ENCODE data around the gene GAPVD1. TPM values are rescaled to one million over a fixed set of nuclear protein-coding genes. Genes with fewer than 3 reads are reported as not detected.

The GAPVD1 gene
- total and polyA plus RNA-seq, 12 donors: 6.9 to 40.0 (median 34.5) TPM

DNA sequence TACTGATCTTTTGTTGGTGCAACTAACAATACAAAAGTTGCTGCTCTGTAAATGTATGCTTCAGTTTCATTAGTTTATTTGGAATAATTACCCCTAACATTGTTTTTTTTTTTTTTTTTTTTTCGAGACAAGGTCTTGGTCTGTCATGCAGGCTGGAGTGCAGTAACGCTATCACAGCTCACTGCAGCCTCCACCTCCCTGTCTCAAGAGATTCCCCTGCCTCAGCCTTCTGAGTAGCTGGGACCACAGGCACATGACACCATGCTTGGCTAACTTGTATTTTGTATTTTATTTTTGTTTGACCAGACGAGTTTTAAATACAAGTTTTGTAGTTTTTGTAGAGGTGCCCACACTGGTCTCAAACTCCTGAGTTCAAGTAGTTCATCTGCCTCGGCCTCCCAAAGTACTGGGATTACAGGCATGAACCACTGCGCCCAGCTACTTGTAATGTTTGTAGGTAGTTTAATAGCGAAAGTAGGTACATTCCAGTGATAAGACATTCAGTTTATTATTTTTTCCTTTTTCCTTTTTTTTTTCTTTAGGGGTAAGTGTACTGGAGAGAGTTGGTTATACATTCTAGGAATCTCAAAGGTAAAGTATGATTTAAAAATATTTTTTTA is 6.9 kb downstream of the GAPVD1 start:
- intact Hi-C loops (cut with DNase I): no loop called here
- H3K27ac ChIP-seq: peak overlapping the region in 2 of 10 donors; percentile 8 to 12
- no peaks in the 10 kb centered on the region for H3K9me3 ChIP-seq
- peak in 1 of 8 donors; percentile 44 for ATAC-seq
- TF ChIP-seq, protein P1, sequence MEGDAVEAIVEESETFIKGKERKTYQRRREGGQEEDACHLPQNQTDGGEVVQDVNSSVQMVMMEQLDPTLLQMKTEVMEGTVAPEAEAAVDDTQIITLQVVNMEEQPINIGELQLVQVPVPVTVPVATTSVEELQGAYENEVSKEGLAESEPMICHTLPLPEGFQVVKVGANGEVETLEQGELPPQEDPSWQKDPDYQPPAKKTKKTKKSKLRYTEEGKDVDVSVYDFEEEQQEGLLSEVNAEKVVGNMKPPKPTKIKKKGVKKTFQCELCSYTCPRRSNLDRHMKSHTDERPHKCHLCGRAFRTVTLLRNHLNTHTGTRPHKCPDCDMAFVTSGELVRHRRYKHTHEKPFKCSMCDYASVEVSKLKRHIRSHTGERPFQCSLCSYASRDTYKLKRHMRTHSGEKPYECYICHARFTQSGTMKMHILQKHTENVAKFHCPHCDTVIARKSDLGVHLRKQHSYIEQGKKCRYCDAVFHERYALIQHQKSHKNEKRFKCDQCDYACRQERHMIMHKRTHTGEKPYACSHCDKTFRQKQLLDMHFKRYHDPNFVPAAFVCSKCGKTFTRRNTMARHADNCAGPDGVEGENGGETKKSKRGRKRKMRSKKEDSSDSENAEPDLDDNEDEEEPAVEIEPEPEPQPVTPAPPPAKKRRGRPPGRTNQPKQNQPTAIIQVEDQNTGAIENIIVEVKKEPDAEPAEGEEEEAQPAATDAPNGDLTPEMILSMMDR (IDR thresholded peaks at IDR 0.05): no peak
- no peak overlapping the region for H3K4me3 ChIP-seq
- peaks cover 0 to 43% (median 0%) of the 10 kb centered on the region in 9 donors for H3K36me3 ChIP-seq
- DNase-seq: no peak
- H3K4me1 ChIP-seq: peaks cover 0 to 48% (median 30%) of the 10 kb centered on the region in 9 donors
- no peaks in the 10 kb centered on the region for H3K27me3 ChIP-seq
- WGBS, 2 donors: 63 to 65% methylated on average over 6 of the region's 6 CpGs

DNA sequence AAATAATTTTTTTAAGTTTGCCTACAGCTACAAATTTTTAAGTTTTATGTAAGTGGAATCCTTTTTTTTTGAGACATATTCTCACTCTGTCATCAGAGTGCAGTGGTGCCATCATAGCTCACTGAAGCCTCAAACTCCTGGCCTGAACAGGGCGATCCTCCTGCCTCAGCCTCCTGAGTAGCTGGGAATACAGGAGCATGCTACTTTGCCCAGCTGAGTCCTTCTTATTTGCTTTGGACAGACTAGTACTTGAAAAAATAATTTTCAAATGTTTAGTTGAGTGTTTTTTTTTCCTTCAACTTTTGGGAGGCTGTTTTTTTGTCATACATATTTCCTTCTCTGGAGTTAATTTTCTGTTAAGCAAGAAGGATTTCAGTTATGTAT is 7.4 kb downstream of the GAPVD1 start:
- H3K4me3 ChIP-seq: no peak overlapping the region
- H3K27ac ChIP-seq: peak overlapping the region in 1 of 10 donors; percentile 12
- H3K36me3 ChIP-seq: peaks cover 0 to 38% (median 0%) of the 10 kb centered on the region in 9 donors
- no peak for DNase-seq
- H3K27me3 ChIP-seq: no peaks in the 10 kb centered on the region
- intact Hi-C loops (cut with DNase I): no loop called here
- H3K9me3 ChIP-seq: no peaks in the 10 kb centered on the region
- ATAC-seq: no peak
- H3K4me1 ChIP-seq: peaks cover 0 to 48% (median 27%) of the 10 kb centered on the region in 9 donors
- TF ChIP-seq, protein P1 (IDR thresholded peaks at IDR 0.05): no peak
- WGBS, 2 donors: 97 to 100% methylated on average over 1 of the region's 1 CpG

DNA sequence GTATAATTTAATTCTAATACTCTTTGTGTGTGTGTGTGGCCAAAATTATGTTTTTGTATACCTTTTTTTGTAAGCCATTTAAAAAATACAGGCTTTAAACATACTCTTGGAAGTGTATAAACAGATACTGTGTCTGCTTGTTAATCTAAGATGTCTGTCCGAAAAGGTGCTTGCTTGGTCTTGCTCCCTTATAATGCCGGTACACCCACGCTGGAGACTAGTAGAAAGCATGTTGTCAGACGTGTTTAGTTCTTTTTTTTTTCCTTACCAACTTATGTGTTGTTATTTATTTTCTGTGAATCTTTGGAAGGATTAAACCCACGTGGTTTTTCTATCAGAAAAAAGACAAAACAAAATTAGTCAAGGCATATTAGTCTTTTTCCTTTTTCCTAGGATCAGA is 9.5 kb downstream of the GAPVD1 start:
- WGBS, 2 donors: 78 to 82% methylated on average over 5 of the region's 5 CpGs
- Histone ChIP-seq H3K9me3 (no peaks in the 10 kb centered on the region), H3K27ac (no peak overlapping the region), H3K27me3 (no peaks in the 10 kb centered on the region), H3K4me1 (peaks cover 0 to 40% (median 23%) of the 10 kb centered on the region in 9 donors), H3K4me3 (no peak overlapping the region), H3K36me3 (peaks cover 0 to 42% (median 0%) of the 10 kb centered on the region in 9 donors)
- ATAC-seq: no peak
- DNase-seq: no peak
- intact Hi-C loops (cut with DNase I): no loop called here
- TF ChIP-seq, protein P1 (IDR thresholded peaks at IDR 0.05): no peak

DNA sequence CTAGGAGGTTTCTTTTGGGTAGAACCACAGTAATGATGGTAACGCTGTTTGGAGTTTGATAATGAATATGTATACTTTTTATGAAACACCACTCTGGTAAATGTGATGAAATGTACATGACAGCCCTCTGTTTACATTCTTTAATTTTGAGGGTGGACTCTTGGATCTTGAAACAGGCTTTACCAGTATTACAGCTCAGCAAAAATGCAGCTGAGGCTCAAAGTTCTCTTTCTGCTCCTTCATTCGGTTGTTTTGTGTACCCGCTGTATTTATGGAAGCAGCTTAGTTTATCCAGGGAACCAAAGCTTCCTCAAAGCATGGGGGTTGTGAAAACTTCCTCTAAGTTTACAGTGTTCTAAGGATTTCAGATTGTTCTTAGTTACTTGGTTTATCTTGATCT is 11.1 kb downstream of the GAPVD1 start:
- peaks cover 0 to 48% (median 28%) of the 10 kb centered on the region in 9 donors for H3K4me1 ChIP-seq
- intact Hi-C loops (cut with DNase I): no loop called here
- no peak overlapping the region for H3K4me3 ChIP-seq

More for the DNA sequence above, 11.1 kb downstream of the GAPVD1 start:
- DNase-seq (no peak), ATAC-seq (peak in 3 of 8 donors; percentile 31 to 49 (median 46))
- peak overlapping the region in 1 of 10 donors; percentile 39 for H3K27ac ChIP-seq
- WGBS, 2 donors: 69 to 85% methylated on average over 3 of the region's 3 CpGs
- TF ChIP-seq, protein P1 (IDR thresholded peaks at IDR 0.05): no peak
- H3K9me3 ChIP-seq: no peaks in the 10 kb centered on the region
- H3K27me3 ChIP-seq: no peaks in the 10 kb centered on the region
- H3K36me3 ChIP-seq: peaks cover 0 to 26% (median 0%) of the 10 kb centered on the region in 9 donors
